Endothelial cell (in vitro differentiated cells): ENCODE data around the gene IRF4. TPM values are rescaled to one million over a fixed set of nuclear protein-coding genes. Genes with fewer than 3 reads are reported as not detected.
"Not testable (repeated sequence)": the region's sequence is repeated elsewhere in the genome, so short reads cannot be mapped to it uniquely, and the experiment has no call there.

Source experiments
- DNase-seq: peaks from one replicate; pipeline ENCODE4 v3.0.0; 2021; ENCODE audit warnings: low spot score
- H3K27ac Mint-ChIP-seq: one replicate; pipeline ENCODE4 v1.8.0; 2021; ENCODE audit warnings: mixed read lengths, inconsistent platforms; ENCODE audit not compliant: unreplicated experiment
- H3K27me3 Mint-ChIP-seq: one replicate; pipeline ENCODE4 v1.8.0; 2021; ENCODE audit warnings: mild to moderate bottlenecking, moderate library complexity, mixed read lengths, inconsistent platforms; ENCODE audit not compliant: unreplicated experiment
- H3K36me3 Mint-ChIP-seq: one replicate; pipeline ENCODE4 v1.8.0; 2021; ENCODE audit warnings: mild to moderate bottlenecking, low read depth, mixed read lengths, inconsistent platforms; ENCODE audit not compliant: unreplicated experiment
- H3K4me1 Mint-ChIP-seq: one replicate; pipeline ENCODE4 v1.8.0; 2021; ENCODE audit warnings: mild to moderate bottlenecking, mixed read lengths, inconsistent platforms; ENCODE audit not compliant: unreplicated experiment
- H3K4me3 Mint-ChIP-seq: one replicate; pipeline ENCODE4 v1.8.0; 2021; ENCODE audit warnings: mild to moderate bottlenecking, mixed read lengths, inconsistent platforms; ENCODE audit not compliant: unreplicated experiment
- H3K9me3 Mint-ChIP-seq: one replicate; pipeline ENCODE4 v1.8.0; 2021; ENCODE audit warnings: mixed read lengths, inconsistent platforms; ENCODE audit not compliant: unreplicated experiment
- CTCF ChIP-seq: fragments of 200-600 bp; sonication (generic); IDR thresholded peaks from one replicate; pipeline ENCODE4 v1.5.0; 2021; ENCODE audit warnings: antibody characterized with exemption; ENCODE audit not compliant: unreplicated experiment
- total RNA-seq: library from RNA; stranded (reverse); fragmentation: NEBNext Ultra II Directional; extraction: Animal tissue kit (Norgen Biotek cat#: 25700); gene quantifications from one replicate; pipeline ENCODE4 v1.2.1, GENCODE V29; 2021; ENCODE audit not compliant: unreplicated experiment

The IRF4 gene
- total RNA-seq, 1 donor from 2014 or later = not detected

GRCh38 chr6:374956-375355 is 16.6 kb upstream of the IRF4 start:
- Mint-ChIP-seq H3K27ac (no peak overlapping the region), H3K36me3 (peaks cover 13% of the 10 kb centered on the region), H3K4me1 (no peaks in the 10 kb centered on the region), H3K27me3 (peaks cover 26% of the 10 kb centered on the region), H3K4me3 (no peak overlapping the region), H3K9me3 (peaks cover 24% of the 10 kb centered on the region)
- no peak for DNase-seq
- TF ChIP-seq CTCF = no peak

GRCh38 chr6:376827-377640 is 14.5 kb upstream of the IRF4 start:
- no peak for DNase-seq
- no peaks in the 10 kb centered on the region for H3K4me1 Mint-ChIP-seq
- TF ChIP-seq CTCF = no peak
- H3K27ac Mint-ChIP-seq = no peak overlapping the region
- peaks cover 26% of the 10 kb centered on the region for H3K9me3 Mint-ChIP-seq
- peaks cover 24% of the 10 kb centered on the region for H3K27me3 Mint-ChIP-seq
- H3K36me3 Mint-ChIP-seq = peaks cover 11% of the 10 kb centered on the region
- H3K4me3 Mint-ChIP-seq = no peak overlapping the region

- not testable (repeated sequence) for H3K4me3 Mint-ChIP-seq, H3K4me1 Mint-ChIP-seq, H3K36me3 Mint-ChIP-seq, DNase-seq, H3K27ac Mint-ChIP-seq
- H3K9me3 Mint-ChIP-seq = peaks cover 26% of the 10 kb centered on the region
- H3K27me3 Mint-ChIP-seq = peaks cover 22% of the 10 kb centered on the region
Observed at GRCh38 chr6:377641-378020, 13.9 kb upstream of the IRF4 start.

GRCh38 chr6:378090-378957 is 13.2 kb upstream of the IRF4 start:
- Mint-ChIP-seq H3K27me3 (peaks cover 16% of the 10 kb centered on the region), H3K36me3 (peaks cover 7% of the 10 kb centered on the region), H3K27ac (no peak overlapping the region), H3K9me3 (peaks cover 19% of the 10 kb centered on the region), H3K4me3 (no peak overlapping the region), H3K4me1 (no peaks in the 10 kb centered on the region)
- TF ChIP-seq CTCF = no peak
- no peak for DNase-seq

GRCh38 chr6:378958-379409 is 12.6 kb upstream of the IRF4 start:
- H3K27me3 Mint-ChIP-seq = peaks cover 13% of the 10 kb centered on the region
- no peak for DNase-seq
- H3K36me3 Mint-ChIP-seq = peaks cover 3% of the 10 kb centered on the region
- H3K27ac Mint-ChIP-seq = no peak overlapping the region
- H3K4me1 Mint-ChIP-seq = no peaks in the 10 kb centered on the region
- H3K9me3 Mint-ChIP-seq = peaks cover 15% of the 10 kb centered on the region
- H3K4me3 Mint-ChIP-seq = no peak overlapping the region
- TF ChIP-seq CTCF = no peak
